Activated effector memory CD4-positive, alpha-beta T cell treated with anti-CD3 and anti-CD28 coated beads, Interleukin-2, amount 50 U/mL, for 16 hours (primary cell): ENCODE results near the gene CD4.

ENCODE experiments used
- DNase-seq: peaks from one replicate; pipeline ENCODE4 v3.0.0-alpha.2; 2020

The CD4 gene

GRCh38 chr12:6778574-6779550 lies 10.5 kb upstream of the CD4 start:
- peak; percentile 95 for DNase-seq

- DNase-seq: no peak
Observed at GRCh38 chr12:6779708-6780432, 9.5 kb upstream of the CD4 start.

- no peak for DNase-seq
Observed at GRCh38 chr12:6780573-6780972, 8.8 kb upstream of the CD4 start.

- DNase-seq: no peak
Observed at GRCh38 chr12:6782119-6782518, 7.2 kb upstream of the CD4 start.

GRCh38 chr12:6782850-6783566 lies 6.3 kb upstream of the CD4 start:
- DNase-seq: no peak

- DNase-seq: no peak
Observed at GRCh38 chr12:6783828-6784227, 5.5 kb upstream of the CD4 start.

GRCh38 chr12:6784296-6784695 lies 5.0 kb upstream of the CD4 start:
- no peak for DNase-seq

GRCh38 chr12:6784761-6785160 lies 4.6 kb upstream of the CD4 start:
- no peak for DNase-seq

- DNase-seq: no peak
Observed at GRCh38 chr12:6786416-6787094, 2.8 kb upstream of the CD4 start.

GRCh38 chr12:6787309-6787708 lies 2.0 kb upstream of the CD4 start:
- no peak for DNase-seq

- DNase-seq: peak; percentile 83
Observed at GRCh38 chr12:6790496-6791150, 1.3 kb downstream of the CD4 start.

GRCh38 chr12:6791931-6792520 lies 2.7 kb downstream of the CD4 start:
- peak; percentile 73 for DNase-seq

GRCh38 chr12:6792522-6793201 lies 3.3 kb downstream of the CD4 start:
- DNase-seq: peak; percentile 75

- DNase-seq: no peak
Observed at GRCh38 chr12:6795088-6795487, 5.8 kb downstream of the CD4 start.

- DNase-seq: no peak
Observed at GRCh38 chr12:6796576-6796975, 7.2 kb downstream of the CD4 start.

GRCh38 chr12:6799147-6799546 lies 9.8 kb downstream of the CD4 start:
- no peak for DNase-seq

- no peak for DNase-seq
Observed at GRCh38 chr12:6807170-6807569, 17.8 kb downstream of the CD4 start.

- no peak for DNase-seq
Observed at GRCh38 chr12:6809056-6809455, 19.7 kb downstream of the CD4 start.

GRCh38 chr12:6810758-6811157 lies 21.4 kb downstream of the CD4 start:
- no peak for DNase-seq

GRCh38 chr12:6813363-6813762 lies 24.0 kb downstream of the CD4 start:
- DNase-seq: no peak

GRCh38 chr12:6816598-6816997 lies 27.3 kb downstream of the CD4 start:
- no peak for DNase-seq
